Mesodermal cell (in vitro differentiated cells): Measurements from ENCODE around the gene CACNA1C.

Experiments
- H3K27ac ChIP-seq: 2 replicates; pipeline ENCODE4 v1.7.0; 2013; ENCODE audit warnings: mild to moderate bottlenecking, low read depth, low read length, moderate library complexity; ENCODE audit not compliant: severe bottlenecking
- H3K36me3 ChIP-seq: 2 replicates; pipeline ENCODE4 v1.7.1; 2013; ENCODE audit warnings: mild to moderate bottlenecking, low read length, moderate library complexity; ENCODE audit not compliant: control insufficient read depth, insufficient read depth
- H3K4me1 ChIP-seq: one replicate; pipeline ENCODE4 v1.7.1; 2013; ENCODE audit warnings: mild to moderate bottlenecking, low read length; ENCODE audit not compliant: insufficient read depth, control insufficient read depth, poor library complexity, severe bottlenecking
- H3K4me3 ChIP-seq: 2 replicates; pipeline ENCODE4 v1.7.0; 2013; ENCODE audit warnings: low read length, control low read depth, mild to moderate bottlenecking; ENCODE audit not compliant: insufficient read depth, poor library complexity, severe bottlenecking; ENCODE audit errors: extremely low read depth
- H3K9me3 ChIP-seq: 2 replicates; pipeline ENCODE4 v1.7.1; 2013; ENCODE audit warnings: mild to moderate bottlenecking, low read length, moderate library complexity; ENCODE audit not compliant: control insufficient read depth
- WGBS, 2 experiments: methylation state at CpG; one replicate each; pipeline ENCODE4 v1.1.5; 2013; ENCODE audit warnings: missing lambda C conversion rate in 2 of 2; ENCODE audit not compliant: insufficient coverage in 2 of 2; 5-methylcytosine and 5-hydroxymethylcytosine counted together

The CACNA1C gene

DNA sequence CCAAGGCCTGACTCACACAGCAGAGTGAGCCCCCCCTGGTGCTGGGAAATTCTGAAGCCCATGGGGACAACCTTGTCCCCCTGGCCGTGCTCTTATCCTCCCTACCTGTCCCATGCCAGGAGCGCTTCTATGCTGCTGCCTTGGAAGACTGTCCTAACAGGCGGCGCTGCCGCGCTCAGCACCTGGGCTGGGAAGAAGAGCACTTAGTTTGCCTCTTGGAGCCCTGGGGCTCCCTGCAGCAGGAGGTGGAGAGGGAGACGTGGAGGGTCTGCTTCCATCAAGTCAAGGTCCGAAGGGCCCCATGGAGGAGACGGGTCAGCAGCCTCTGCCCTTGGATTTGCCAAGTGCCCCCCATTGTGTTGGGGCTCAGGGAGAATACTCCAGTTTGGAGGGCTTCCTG, 300.5 kb downstream of the CACNA1C start:
- H3K36me3 ChIP-seq: no peaks in the 10 kb centered on the region
- no peak overlapping the region for H3K4me3 ChIP-seq
- H3K27ac ChIP-seq: no peak overlapping the region
- no peaks in the 10 kb centered on the region for H3K9me3 ChIP-seq
- peaks cover 10% of the 10 kb centered on the region for H3K4me1 ChIP-seq
- WGBS, 2 experiments: 94 to 97% methylated on average over 9 of the region's 9 CpGs

- Histone ChIP-seq H3K36me3 (no peaks in the 10 kb centered on the region), H3K4me3 (no peak overlapping the region), H3K4me1 (peaks cover 11% of the 10 kb centered on the region), H3K9me3 (no peaks in the 10 kb centered on the region), H3K27ac (no peak overlapping the region)
- WGBS, 2 experiments: 92 to 96% methylated on average over 6 of the region's 6 CpGs
Observed at GRCh38 chr12:2353691-2354090, 300.9 kb downstream of the CACNA1C start.

DNA sequence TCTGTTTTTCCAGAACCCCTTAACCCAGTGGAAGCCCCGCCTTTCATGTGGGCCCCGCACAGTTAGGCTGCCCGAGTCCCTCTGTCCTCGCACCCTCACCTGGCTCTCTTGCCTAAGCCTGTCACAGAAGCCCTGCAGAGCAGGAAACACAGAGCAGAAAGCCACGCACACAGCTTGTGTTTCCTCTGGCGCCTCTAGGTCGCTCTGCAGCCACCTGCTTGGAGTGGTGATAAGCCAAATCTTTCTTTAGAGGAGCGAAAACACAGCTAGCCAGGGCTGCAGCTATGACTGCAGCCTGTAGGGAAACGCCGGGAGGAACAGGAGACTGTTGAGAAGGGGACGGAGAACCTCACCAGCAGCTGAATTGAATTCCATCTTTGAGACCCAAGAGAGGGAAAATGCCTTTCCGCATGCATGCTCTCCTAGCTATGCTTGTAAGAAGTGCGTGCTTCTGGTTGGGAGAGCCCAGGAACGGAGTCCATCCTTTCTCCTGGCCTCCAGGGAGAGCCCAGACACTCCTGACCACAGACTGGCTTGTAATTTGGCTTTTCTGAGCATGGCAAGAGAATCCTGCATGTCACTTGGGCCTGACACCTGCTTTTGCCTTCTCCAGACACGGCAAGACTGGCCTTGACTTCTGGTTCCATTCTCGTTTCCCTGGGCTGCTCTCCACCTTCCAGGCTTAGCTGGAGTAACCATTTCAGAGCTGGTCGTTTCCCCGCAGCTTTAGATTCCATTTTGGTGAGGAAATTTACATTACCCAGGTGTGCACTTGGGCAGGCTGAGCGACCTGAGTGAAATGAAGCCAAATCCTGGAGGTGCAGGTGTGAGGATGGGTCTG, 301.6 kb downstream of the CACNA1C start:
- Histone ChIP-seq H3K4me3 (no peak overlapping the region), H3K36me3 (no peaks in the 10 kb centered on the region), H3K27ac (no peak overlapping the region), H3K4me1 (peaks cover 12% of the 10 kb centered on the region), H3K9me3 (no peaks in the 10 kb centered on the region)
- WGBS, 2 experiments: 88 to 92% methylated on average over 17 to 19 of the region's 19 CpGs

DNA sequence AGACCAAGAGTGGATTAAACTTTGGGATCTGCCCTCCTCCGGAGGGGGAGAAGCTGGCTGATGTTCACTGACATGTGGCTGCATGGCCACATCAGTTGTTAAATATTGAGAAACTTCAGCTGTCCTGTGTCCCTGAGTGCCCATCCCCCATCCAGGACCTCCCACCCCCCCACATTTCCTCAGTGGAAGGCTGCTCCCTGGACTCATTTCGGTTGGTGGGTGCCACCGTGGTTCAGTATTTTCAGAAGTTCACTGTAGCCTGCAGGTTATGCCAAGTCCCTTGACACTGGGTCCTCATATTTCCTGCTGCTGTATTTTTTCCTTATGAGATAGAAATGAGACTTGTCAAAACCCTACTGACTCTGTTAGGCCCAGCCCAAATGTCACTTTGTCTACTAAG, 302.4 kb downstream of the CACNA1C start:
- H3K4me1 ChIP-seq: peaks cover 16% of the 10 kb centered on the region
- no peak overlapping the region for H3K4me3 ChIP-seq
- no peaks in the 10 kb centered on the region for H3K9me3 ChIP-seq
- H3K27ac ChIP-seq: no peak overlapping the region
- 100% methylated on average over 1 to 2 of the region's 3 CpGs for WGBS, 2 experiments
- no peaks in the 10 kb centered on the region for H3K36me3 ChIP-seq

DNA sequence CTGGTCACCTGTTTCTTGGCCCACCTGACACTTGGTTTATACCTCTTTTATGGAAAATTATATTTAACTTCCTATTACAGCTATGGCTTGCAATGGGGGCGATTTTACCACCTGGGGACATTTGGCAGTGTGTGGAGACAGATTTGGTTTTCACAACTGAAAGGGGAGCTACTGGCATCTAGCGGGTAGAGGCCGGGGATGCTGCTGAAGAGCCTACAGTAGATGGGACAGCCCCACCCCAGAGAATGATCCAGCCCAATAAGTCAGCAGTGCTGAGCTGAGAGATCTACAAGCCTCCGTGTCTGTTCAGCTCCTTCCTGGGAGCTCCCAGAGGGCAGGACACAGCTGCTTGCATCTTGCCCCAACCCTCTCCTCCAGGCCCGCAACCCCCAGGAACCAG, 302.8 kb downstream of the CACNA1C start:
- Histone ChIP-seq H3K27ac (no peak overlapping the region), H3K9me3 (no peaks in the 10 kb centered on the region), H3K4me3 (no peak overlapping the region), H3K36me3 (no peaks in the 10 kb centered on the region), H3K4me1 (peaks cover 16% of the 10 kb centered on the region)
- WGBS, 2 experiments: 94 to 100% methylated on average over 3 to 4 of the region's 5 CpGs

DNA sequence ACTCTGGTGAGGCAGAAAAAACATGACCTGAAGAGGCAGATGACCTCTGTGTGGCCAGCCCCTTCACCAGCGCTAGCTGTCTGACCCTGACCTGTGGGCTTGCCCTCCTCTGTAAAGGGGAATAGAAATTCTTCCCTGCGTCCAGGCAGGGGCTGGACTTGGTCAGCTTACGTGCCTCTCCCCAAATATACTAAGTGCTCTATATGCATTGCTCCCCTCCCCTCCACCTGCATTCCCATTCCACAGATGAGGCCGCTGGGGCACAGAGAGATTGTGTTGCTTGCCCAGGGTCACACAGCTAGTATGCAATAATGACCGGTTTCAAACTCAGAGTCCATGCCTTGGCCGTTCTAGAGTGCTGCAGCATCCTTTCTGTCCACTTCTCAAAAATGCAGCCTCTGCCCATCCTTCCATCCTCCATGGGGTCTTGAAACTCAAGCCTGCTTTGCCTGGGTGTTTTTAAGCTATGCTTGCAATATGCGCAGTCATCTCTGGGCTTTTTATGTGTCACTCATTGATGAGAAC, 303.9 kb downstream of the CACNA1C start:
- H3K9me3 ChIP-seq: no peaks in the 10 kb centered on the region
- peaks cover 16% of the 10 kb centered on the region for H3K4me1 ChIP-seq
- H3K27ac ChIP-seq: no peak overlapping the region
- no peaks in the 10 kb centered on the region for H3K36me3 ChIP-seq
- WGBS, 2 experiments: 97% methylated on average over 5 to 6 of the region's 7 CpGs
- H3K4me3 ChIP-seq: no peak overlapping the region

DNA sequence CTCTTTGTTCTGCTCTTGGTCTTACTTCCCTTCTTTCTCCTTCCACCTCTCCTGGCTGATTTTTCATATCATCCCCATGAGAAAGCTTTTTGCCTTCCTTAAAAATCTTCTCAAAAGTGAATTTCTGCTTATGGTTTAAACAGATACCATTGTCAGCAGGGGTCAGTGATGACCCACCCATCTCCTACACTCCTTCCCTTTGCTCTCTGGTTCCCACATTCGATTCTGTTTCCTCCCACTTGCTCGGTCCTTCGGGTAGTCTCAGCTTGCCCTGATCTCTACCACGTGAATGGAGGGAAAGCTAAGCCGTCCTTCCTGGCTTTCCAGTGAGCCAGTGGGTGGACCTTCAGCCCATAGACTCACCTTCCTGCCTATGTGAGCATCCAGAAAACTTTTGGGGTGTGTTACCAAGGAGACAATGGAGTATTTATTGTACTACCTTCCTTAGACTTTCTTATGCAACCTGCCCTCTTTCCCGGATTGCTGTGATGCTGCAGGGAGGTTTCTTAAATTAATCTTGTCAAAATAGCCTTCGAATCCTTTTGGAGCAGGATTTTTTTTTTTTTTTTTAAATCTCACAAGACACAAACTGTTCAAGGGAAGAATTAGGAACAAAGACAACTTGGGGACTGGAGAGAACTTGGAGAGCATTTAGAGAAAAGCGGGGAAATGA, 306.3 kb downstream of the CACNA1C start:
- Histone ChIP-seq H3K9me3 (no peaks in the 10 kb centered on the region), H3K36me3 (no peaks in the 10 kb centered on the region), H3K27ac (no peak overlapping the region), H3K4me3 (no peak overlapping the region), H3K4me1 (peaks cover 16% of the 10 kb centered on the region)
- WGBS, 2 experiments: 70 to 76% methylated on average over 5 of the region's 8 CpGs

DNA sequence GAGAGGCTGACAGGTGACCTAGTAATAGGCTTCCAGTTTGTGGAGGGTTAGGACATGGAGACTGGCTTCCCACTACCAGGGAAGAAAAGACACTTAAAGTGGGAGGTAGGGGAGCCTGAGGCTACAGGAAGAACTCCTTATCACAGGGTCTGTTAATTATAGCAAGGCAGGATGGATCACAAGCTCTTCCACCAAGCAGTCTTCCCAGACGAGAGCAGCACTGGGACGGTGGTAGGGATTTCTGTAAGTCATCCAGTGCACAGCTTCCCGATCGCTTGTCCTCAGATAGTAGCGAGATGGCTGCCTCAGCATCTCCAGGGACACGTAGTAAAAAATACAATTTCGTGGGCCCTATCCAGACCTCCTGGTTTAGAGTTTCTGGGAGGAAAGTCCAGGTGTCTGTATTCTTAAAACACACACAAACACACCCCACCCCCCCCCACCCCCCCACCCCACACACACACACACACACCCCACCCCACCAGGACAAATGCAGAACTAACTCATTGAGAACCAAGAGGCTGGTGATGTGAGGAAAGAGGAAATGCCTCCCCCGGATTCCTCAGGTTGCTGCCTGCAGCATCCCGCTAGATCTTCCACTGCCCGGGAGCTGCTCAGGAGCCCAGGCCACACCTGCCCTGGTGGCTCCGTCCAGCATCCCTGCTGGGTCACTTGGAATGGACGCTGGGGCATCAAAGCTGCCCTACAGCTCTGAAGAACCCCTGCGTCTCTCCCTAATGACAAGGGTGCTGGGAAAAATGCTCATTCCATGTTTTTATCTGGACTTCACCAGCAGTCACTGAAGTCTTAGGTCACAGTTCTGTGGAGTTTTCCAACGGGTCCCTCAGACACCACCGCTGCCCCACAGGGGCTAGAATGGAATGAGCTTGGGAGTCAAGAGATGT, 307.2 kb downstream of the CACNA1C start:
- Histone ChIP-seq H3K36me3 (no peaks in the 10 kb centered on the region), H3K27ac (no peak overlapping the region), H3K4me1 (peaks cover 16% of the 10 kb centered on the region), H3K4me3 (no peak overlapping the region), H3K9me3 (no peaks in the 10 kb centered on the region)
- 92 to 93% methylated on average over 12 of the region's 15 CpGs for WGBS, 2 experiments

DNA sequence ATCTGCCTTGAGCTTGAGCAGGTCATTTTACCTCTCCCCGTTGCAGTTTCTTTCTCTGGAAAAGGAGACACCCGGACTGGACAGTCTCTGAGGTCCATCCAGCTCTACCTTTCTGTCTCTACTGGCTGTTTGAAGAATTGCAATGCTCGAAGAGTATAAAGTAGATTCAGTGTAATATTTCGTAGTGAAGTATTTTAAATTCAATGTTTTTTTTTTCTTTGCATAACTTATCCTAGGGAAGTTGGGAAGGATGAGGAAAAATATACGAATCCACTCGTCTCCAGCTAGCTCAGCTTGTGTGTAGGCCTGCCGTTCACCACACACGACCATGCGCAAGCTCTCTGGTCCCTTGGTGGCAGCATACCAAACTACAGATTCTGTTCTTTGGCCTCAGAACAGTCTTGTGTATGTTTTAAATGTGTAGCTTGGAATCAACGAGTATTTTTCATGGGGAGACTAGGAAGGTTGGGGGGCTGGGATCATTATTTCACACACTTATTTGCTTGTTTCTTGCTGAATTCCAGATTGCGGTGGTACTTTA, 307.9 kb downstream of the CACNA1C start:
- Histone ChIP-seq H3K36me3 (no peaks in the 10 kb centered on the region), H3K9me3 (no peaks in the 10 kb centered on the region), H3K4me3 (no peak overlapping the region), H3K27ac (no peak overlapping the region), H3K4me1 (peaks cover 16% of the 10 kb centered on the region)
- WGBS, 2 experiments: 91 to 97% methylated on average over 7 of the region's 11 CpGs
